H1 (cell line): ENCODE data around the gene ANAPC13. TPM values are rescaled to one million over a fixed set of nuclear protein-coding genes. Genes with fewer than 3 reads are reported as not detected.

Source experiments
- CTCF ChIA-PET: fragments of 300-600 bp; sonication (Branson Sonifier 250); formaldehyde crosslinking; loops from one replicate; lab custom pipeline; 2021; ENCODE audit not compliant: partially characterized antibody; lab: Charles Lee
- POLR2A ChIA-PET: fragments of 300-600 bp; sonication (Branson Sonifier 250); formaldehyde crosslinking; loops from one replicate; lab custom pipeline; 2021; ENCODE audit warnings: inconsistent platforms; ENCODE audit not compliant: partially characterized antibody; lab: Charles Lee
- DNase-seq, 2 experiments: peaks; one replicate each; pipeline versions ENCODE4 v3.0.0 to v3.0.0-alpha.2; 2010 to 2022; ENCODE audit warnings: low spot score in 2 of 2, low read depth in 1 of 2, mixed read lengths in 1 of 2
- FAIRE-seq: peaks from 2 replicates; lab custom pipeline; 2011; peaks lifted over from hg19 to GRCh38; lab: Jason Lieb, UNC
- H2AFZ ChIP-seq: 2 replicates; pipeline ENCODE4 v1.8.1; 2012; ENCODE audit warnings: low read length, inconsistent platforms
- H2AK5ac ChIP-seq: 2 replicates; pipeline ENCODE4 v1.6.1; 2013; ENCODE audit warnings: low read depth, low read length
- H2BK120ac ChIP-seq: replicated peaks from 2 replicates; pipeline ENCODE3; 2013; ENCODE audit warnings: low read depth, low read length, inconsistent platforms
- H2BK12ac ChIP-seq: 2 replicates; pipeline ENCODE4 v1.6.1; 2013; ENCODE audit warnings: low read depth, low read length
- H2BK15ac ChIP-seq: 2 replicates; pipeline ENCODE4 v1.6.1; 2013; ENCODE audit warnings: low read length
- H2BK20ac ChIP-seq: 2 replicates; pipeline ENCODE4 v1.6.1; 2013; ENCODE audit warnings: low read length
- H2BK5ac ChIP-seq: 2 replicates; pipeline ENCODE4 v1.6.1; 2013; ENCODE audit warnings: low read depth, low read length
- H3K14ac ChIP-seq: 2 replicates; pipeline ENCODE4 v1.6.1; 2013; ENCODE audit warnings: inconsistent platforms; ENCODE audit not compliant: insufficient read length
- H3K18ac ChIP-seq: 2 replicates; pipeline ENCODE4 v1.6.1; 2013; ENCODE audit warnings: low read length; ENCODE audit errors: extremely low read depth
- H3K23ac ChIP-seq: 2 replicates; pipeline ENCODE4 v1.6.1; 2013; ENCODE audit warnings: inconsistent platforms; ENCODE audit not compliant: insufficient read length
- H3K23me2 ChIP-seq: 2 replicates; pipeline ENCODE4 v1.6.1; 2013; ENCODE audit warnings: low read depth, low read length
- H3K27ac ChIP-seq: 2 replicates; pipeline ENCODE4 v1.6.1; 2011; ENCODE audit warnings: low read depth, low read length, inconsistent platforms
- H3K27me3 ChIP-seq, 4 experiments: replicated peaks in 1 of 4; 1 replicate in 1 of 4; 2 replicates in 3 of 4; pipeline versions ENCODE4 v1.6.1 to v1.8.1; 2011 to 2013; ENCODE audit warnings: low read length in 3 of 4, mild to moderate bottlenecking in 3 of 4, inconsistent platforms in 2 of 4, mixed read lengths in 2 of 4, moderate library complexity in 1 of 4; ENCODE audit not compliant: control insufficient read depth in 3 of 4, insufficient read depth in 3 of 4; ENCODE audit errors: extremely low read depth in 1 of 4
- H3K36me3 ChIP-seq, 4 experiments: 2 replicates each; pipeline versions ENCODE4 v1.6.1 to v1.8.1; 2011 to 2013; ENCODE audit warnings: mild to moderate bottlenecking in 4 of 4, low read length in 3 of 4, moderate library complexity in 2 of 4, control low read depth in 1 of 4, inconsistent platforms in 1 of 4; ENCODE audit not compliant: insufficient read depth in 4 of 4, control insufficient read depth in 2 of 4
- H3K4ac ChIP-seq: replicated peaks from 2 replicates; pipeline ENCODE3; 2013; ENCODE audit warnings: low read length, low read depth, mixed read lengths, inconsistent platforms; ENCODE audit not compliant: insufficient read length
- H3K4me1 ChIP-seq, 4 experiments: replicated peaks in 1 of 4; 1 replicate in 1 of 4; 2 replicates in 3 of 4; pipeline versions ENCODE4 v1.6.1 to v1.8.1; 2011 to 2013; ENCODE audit warnings: low read length in 3 of 4, inconsistent platforms in 2 of 4, mixed read lengths in 1 of 4; ENCODE audit not compliant: insufficient read depth in 4 of 4, control insufficient read depth in 3 of 4
- H3K4me2 ChIP-seq, 2 experiments: 2 replicates each; pipeline versions ENCODE4 v1.6.1 to v1.8.1; 2011 to 2013; ENCODE audit warnings: low read depth in 2 of 2, low read length in 2 of 2, control low read depth in 1 of 2, inconsistent platforms in 1 of 2, mild to moderate bottlenecking in 1 of 2; ENCODE audit not compliant: insufficient read depth in 1 of 2
- H3K4me3 ChIP-seq, 4 experiments: fragments of 200-600, 300-600 bp in 1 of 4; sonication (generic), shearing (Covaris generic), sonication (Bioruptor Twin) in 1 of 4; 2 replicates each; pipeline versions ENCODE4 v1.5.1 to v1.8.1; 2011 to 2016; ENCODE audit warnings: low read length in 4 of 4, low read depth in 3 of 4, control low read depth in 2 of 4, inconsistent platforms in 2 of 4, mild to moderate bottlenecking in 2 of 4, mixed read lengths in 1 of 4, moderate library complexity in 1 of 4; ENCODE audit not compliant: insufficient read depth in 2 of 4; ENCODE audit errors: extremely low read depth in 1 of 4
- H3K56ac ChIP-seq: replicated peaks from 2 replicates; pipeline ENCODE3; 2013; ENCODE audit warnings: low read depth, mild to moderate bottlenecking, mixed read lengths, low read length, inconsistent platforms; ENCODE audit not compliant: insufficient read length
- H3K79me1 ChIP-seq: 2 replicates; pipeline ENCODE4 v1.6.1; 2013; ENCODE audit warnings: low read depth, low read length, control low read depth
- H3K79me2 ChIP-seq, 2 experiments: 2 replicates each; pipeline versions ENCODE4 v1.6.1 to v1.8.1; 2012 to 2013; ENCODE audit warnings: low read length in 2 of 2, mild to moderate bottlenecking in 2 of 2, inconsistent platforms in 1 of 2; ENCODE audit not compliant: insufficient read depth in 2 of 2, control insufficient read depth in 1 of 2
- H3K9ac ChIP-seq, 4 experiments: replicated peaks in 1 of 4; 1 replicate in 1 of 4; 2 replicates in 3 of 4; pipeline versions ENCODE4 v1.6.1 to v1.8.1; 2011 to 2013; ENCODE audit warnings: low read depth in 3 of 4, low read length in 3 of 4, control low read depth in 2 of 4, mild to moderate bottlenecking in 2 of 4, moderate library complexity in 2 of 4, inconsistent platforms in 1 of 4; ENCODE audit errors: extremely low read depth in 1 of 4
- H3K9me3 ChIP-seq, 2 experiments: 2 replicates each; pipeline versions ENCODE4 v1.6.1 to v1.8.1; 2012 to 2013; ENCODE audit warnings: mild to moderate bottlenecking in 2 of 2, moderate library complexity in 2 of 2, control low read depth in 1 of 2, inconsistent platforms in 1 of 2, low read depth in 1 of 2, low read length in 1 of 2, mixed read lengths in 1 of 2; ENCODE audit not compliant: insufficient read depth in 2 of 2
- H4K20me1 ChIP-seq, 2 experiments: replicated peaks in 1 of 2; 2 replicates each; pipeline versions ENCODE3 to v1.8.1; 2011 to 2013; ENCODE audit warnings: inconsistent platforms in 2 of 2, low read length in 2 of 2, mild to moderate bottlenecking in 1 of 2; ENCODE audit not compliant: insufficient read depth in 2 of 2, control insufficient read depth in 1 of 2
- H4K5ac ChIP-seq: 2 replicates; pipeline ENCODE4 v1.6.1; 2013; ENCODE audit warnings: low read length, low read depth, mixed read lengths, inconsistent platforms; ENCODE audit not compliant: insufficient read length
- H4K8ac ChIP-seq: 2 replicates; pipeline ENCODE4 v1.8.0; 2013; ENCODE audit warnings: mild to moderate bottlenecking, moderate library complexity, low read length, inconsistent platforms; ENCODE audit not compliant: insufficient read depth; ENCODE audit errors: extremely low read depth
- H4K91ac ChIP-seq: replicated peaks from 2 replicates; pipeline ENCODE3; 2013; ENCODE audit warnings: low read length, mixed read lengths, inconsistent platforms; ENCODE audit not compliant: insufficient read length
- CTCF ChIP-seq, 3 experiments: IDR thresholded peaks; 1 replicate in 2 of 3; 2 replicates in 1 of 3; pipeline versions ENCODE4 v1.5.1 to v1.6.1; 2011; ENCODE audit warnings: low read length in 3 of 3, mild to moderate bottlenecking in 3 of 3, inconsistent platforms in 2 of 3, low read depth in 1 of 3, moderate library complexity in 1 of 3; ENCODE audit not compliant: insufficient read depth in 1 of 3; ENCODE audit errors: control extremely low read depth in 1 of 3
- EP300 ChIP-seq, 2 experiments: IDR thresholded peaks; 1 replicate in 1 of 2; 2 replicates in 1 of 2; pipeline ENCODE4 v1.6.1; 2011 to 2012; ENCODE audit warnings: low read depth in 2 of 2, low read length in 2 of 2, mild to moderate bottlenecking in 2 of 2, borderline replicate concordance in 1 of 2, inconsistent platforms in 1 of 2, moderate library complexity in 1 of 2
- NRF1 ChIP-seq: IDR thresholded peaks from 2 replicates; pipeline ENCODE4 v1.6.1; 2011; ENCODE audit warnings: mild to moderate bottlenecking, low read depth, low read length, improper control_type of control experiment
- POLR2AphosphoS5 ChIP-seq: IDR thresholded peaks from 2 replicates; pipeline ENCODE4 v1.6.1; 2011; ENCODE audit warnings: low read depth, low read length
- RAD21 ChIP-seq, 2 experiments: IDR thresholded peaks in 1 of 2; conservative IDR thresholded peaks in 1 of 2; 2 replicates each; pipeline ENCODE4 v1.6.1; 2011; ENCODE audit warnings: low read depth in 2 of 2, low read length in 2 of 2, improper control_type of control experiment in 1 of 2, inconsistent platforms in 1 of 2, mild to moderate bottlenecking in 1 of 2, moderate library complexity in 1 of 2
- SIRT6 ChIP-seq: IDR thresholded peaks from one replicate; pipeline ENCODE4 v1.7.1; 2012; ENCODE audit warnings: low read length, inconsistent platforms
- TEAD4 ChIP-seq: IDR thresholded peaks from 2 replicates; pipeline ENCODE4 v1.6.1; 2012; ENCODE audit warnings: low read depth, low read length, inconsistent platforms, mixed read lengths
- WGBS, 2 experiments: shearing (Covaris generic) in 1 of 2; methylation state at CpG; one replicate each; pipeline versions ENCODE4 v1.1.6 to v1.1.7; 2013 to 2015; ENCODE audit warnings: low lambda C conversion rate in 2 of 2, mixed read lengths in 2 of 2, inconsistent platforms in 1 of 2, low coverage in 1 of 2, missing lambda C conversion rate in 1 of 2; ENCODE audit not compliant: insufficient replicate concordance in 2 of 2, insufficient coverage in 1 of 2, insufficient read length in 1 of 2; ENCODE audit errors: extremely low coverage in 1 of 2, missing lambda C conversion rate in 1 of 2; 5-methylcytosine and 5-hydroxymethylcytosine counted together
- polyA plus RNA-seq, 7 experiments: library from polyadenylated mRNA; depleted of rRNA in 3 of 7; stranded (reverse) in 5 of 7; unstranded in 2 of 7; fragments of >200 nt in 5 of 7; fragments of 200-250 nt in 2 of 7; gene quantifications; 1 replicate in 5 of 7; 2 replicates in 1 of 7; 4 replicates in 1 of 7; pipeline versions ENCODE4 v1.2.1 to v1.2.3, GENCODE V29; 2011 to 2013; ENCODE audit warnings: missing spikeins in 2 of 7, mixed read lengths in 2 of 7
- total RNA-seq: library from RNA; stranded (reverse); fragmentation: NEBNext Ultra II Directional; extraction: Animal tissue kit (Norgen Biotek cat#: 25700); gene quantifications from 2 replicates; pipeline ENCODE4 v1.2.1, GENCODE V29; 2021

The ANAPC13 gene
- total and polyA plus RNA-seq, 2 of the 8 experiments (the other 6 are each of a cell fraction or from before 2014, with no cell fraction given), result 33.3 to 34.0 TPM

GRCh38 chr3:134473868-134474546 is 11.8 kb downstream of the ANAPC13 start:
- Histone ChIP-seq H3K79me1 (no peaks in the 10 kb centered on the region), H4K91ac (no peak overlapping the region), H3K9ac (no peak overlapping the region), H4K5ac (no peak overlapping the region), H3K27me3 (no peaks in the 10 kb centered on the region; a peak in 1 of 7 replicates), H2AFZ (no peak overlapping the region), H3K56ac (no peak overlapping the region), H3K36me3 (peaks cover 4 to 21% (median 14%) of the 10 kb centered on the region in 4 experiments; a peak in 7 of 8 replicates), H2BK120ac (no peak overlapping the region), H2BK15ac (peak overlapping the region; percentile 55; the same call in 1 of the 2 replicates), H2BK5ac (no peak overlapping the region), H3K79me2 (no peaks in the 10 kb centered on the region), H2BK20ac (no peak overlapping the region; the same call in 1 of the 2 replicates), H4K20me1 (peaks cover 0 to 2% of the 10 kb centered on the region in 2 experiments), H3K14ac (no peak overlapping the region), H3K4me1 (peaks cover 0 to 3% (median 1%) of the 10 kb centered on the region in 4 experiments; a peak in 3 of 7 replicates), H2BK12ac (no peak overlapping the region), H3K18ac (no peak overlapping the region), H3K9me3 (no peaks in the 10 kb centered on the region), H3K4me3 (no peak overlapping the region), H3K27ac (no peak overlapping the region), H3K4ac (no peak overlapping the region), H3K23ac (no peak overlapping the region), H4K8ac (no peak overlapping the region), H2AK5ac (no peak overlapping the region), H3K4me2 (no peak overlapping the region), H3K23me2 (no peaks in the 10 kb centered on the region)
- FAIRE-seq, result peak; percentile 85
- CTCF ChIA-PET, result interaction anchor here (0.7 to 11.3 kb wide), 44 partner anchors 9 to 389 kb away, joined by 3 to 138 read pairs (median 5); partner anchors contain the start of gene AMOTL2
- WGBS, 2 experiments, result 32% methylated on average over 7 of the region's 9 CpGs; no CpG with 5 or more reads in 1 of the 2 experiments
- DNase-seq, result peak in 1 of 2 experiments; percentile 88
- POLR2A ChIA-PET, result interaction anchor here (0.9 to 4.7 kb wide), 8 partner anchors 10 to 166 kb away, joined by 3 to 24 read pairs (median 6); partner anchors contain the start of gene AMOTL2
- peak; percentile 80 for TF ChIP-seq TEAD4
- TF ChIP-seq SIRT6, result no peak
- no peak for TF ChIP-seq POLR2AphosphoS5
- TF ChIP-seq NRF1, result no peak
- no peak for TF ChIP-seq EP300 (IDR thresholded peaks at IDR 0.05; ENCODE audit: borderline replicate concordance in 1 of 2, low read depth in 2 of 2, low read length in 2 of 2)
- peak in 2 of 3 experiments; percentile 55 to 72; a peak in 3 of 4 replicates for TF ChIP-seq CTCF (IDR thresholded peaks at IDR 0.05; ENCODE audit: control extremely low read depth in 1 of 3, insufficient read depth in 1 of 3, low read depth in 1 of 3, low read length in 3 of 3)
- peak; percentile 85 to 89 for TF ChIP-seq RAD21 (IDR thresholded peaks at IDR 0.05 in 1 of 2, conservative IDR thresholded peaks at IDR 0.05 in 1 of 2; ENCODE audit: low read depth in 2 of 2, low read length in 2 of 2)
